C4-2B (cell line): ENCODE results near the gene OSTC.
"Not testable (repeated sequence)": the region's sequence is repeated elsewhere in the genome, so short reads cannot be mapped to it uniquely, and the experiment has no call there.

Experiments
- H3K27ac ChIP-seq: fragments of 450-650 bp; 2 replicates; pipeline ENCODE4 v1.5.1; 2017
- CTCF ChIP-seq: fragments of 450-650 bp; conservative IDR thresholded peaks from 2 replicates; pipeline ENCODE4 v1.5.1; 2017; ENCODE audit warnings: mild to moderate bottlenecking
- ZFX ChIP-seq: fragments of 450-650 bp; IDR thresholded peaks from 2 replicates; pipeline ENCODE4 v1.6.1; 2017

Gene OSTC

GRCh38 chr4:108702960-108703359 is 52.6 kb downstream of the OSTC start:
- H3K27ac ChIP-seq = no peak overlapping the region
- TF ChIP-seq ZFX (no peak), CTCF (no peak)

GRCh38 chr4:108703370-108703769 is 53.0 kb downstream of the OSTC start:
- TF ChIP-seq CTCF (no peak), ZFX (no peak)
- no peak overlapping the region for H3K27ac ChIP-seq

GRCh38 chr4:108703966-108704365 is 53.6 kb downstream of the OSTC start:
- TF ChIP-seq ZFX (no peak), CTCF (no peak)
- H3K27ac ChIP-seq = no peak overlapping the region

- TF ChIP-seq ZFX (no peak), CTCF (no peak)
- no peak overlapping the region for H3K27ac ChIP-seq
Observed at GRCh38 chr4:108706289-108706688, 55.9 kb downstream of the OSTC start.

GRCh38 chr4:108709234-108709633 is 58.8 kb downstream of the OSTC start:
- TF ChIP-seq ZFX (no peak), CTCF (no peak)
- H3K27ac ChIP-seq = no peak overlapping the region

GRCh38 chr4:108709722-108710121 is 59.3 kb downstream of the OSTC start:
- TF ChIP-seq ZFX (no peak), CTCF (no peak)
- H3K27ac ChIP-seq = no peak overlapping the region

- not testable (repeated sequence) for H3K27ac ChIP-seq
Observed at GRCh38 chr4:108710578-108710977, 60.2 kb downstream of the OSTC start.

GRCh38 chr4:108714880-108715279 is 64.5 kb downstream of the OSTC start:
- no peak for TF ChIP-seq CTCF
- no peak for TF ChIP-seq ZFX
- no peak overlapping the region for H3K27ac ChIP-seq
